ENCODE measurements around the gene SLBP.

- no peak for TF ChIP-seq ARNTL (CRISPR knock-in tag; IDR thresholded peaks at IDR 0.05; ENCODE audit: borderline replicate concordance, low read depth)
- no peak for TF ChIP-seq GLIS3 (CRISPR knock-in tag; IDR thresholded peaks at IDR 0.05)
These were observed 48.6 kb downstream of the SLBP start for GRCh38 chr4:1663549-1663948.
